Measurements from ENCODE around the gene KRTAP5-3. TPM values are rescaled to one million over a fixed set of nuclear protein-coding genes. Genes with fewer than 3 reads are reported as not detected.

Gene KRTAP5-3
- polyA plus RNA-seq, 4 donors = not detected

DNA sequence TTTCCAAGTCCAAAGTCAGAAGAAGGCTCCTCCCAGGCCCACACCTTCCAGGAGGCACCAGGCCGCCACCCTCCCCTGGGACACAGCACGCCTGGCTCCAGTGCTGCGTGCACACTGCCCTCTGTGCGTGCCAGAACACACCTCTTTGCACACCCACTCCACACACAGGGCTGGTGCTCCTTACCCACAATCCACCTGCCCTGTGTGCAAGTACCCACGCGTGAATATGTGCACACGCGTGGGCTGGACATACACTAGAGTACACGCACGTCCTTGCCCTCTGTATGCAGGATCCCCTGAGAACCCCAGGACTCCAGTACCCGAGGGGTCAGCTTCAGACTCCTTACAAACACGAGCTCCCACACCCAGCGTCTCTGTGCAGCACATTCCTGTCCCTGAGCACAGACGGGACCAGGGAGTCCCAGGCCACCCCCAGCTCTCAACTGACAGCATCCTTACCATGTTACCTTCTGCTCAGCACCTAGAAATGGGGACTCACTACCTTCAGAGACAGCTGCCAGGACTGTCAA, 38.9 kb downstream of the KRTAP5-3 start:
- Histone ChIP-seq H3K4me3 (ENCODE audit: low read depth in 1 of 3, low read length in 3 of 3) (no peak overlapping the region), H3K27me3 (ENCODE audit: control insufficient read depth in 3 of 3, insufficient read depth in 3 of 3, low read length in 3 of 3) (peaks cover 0 to 14% (median 0%) of the 10 kb centered on the region in 3 donors), H3K36me3 (ENCODE audit: control insufficient read depth in 3 of 3, insufficient read depth in 2 of 3, low read depth in 1 of 3, low read length in 3 of 3) (peaks cover 0 to 52% (median 0%) of the 10 kb centered on the region in 3 donors), H3K4me1 (ENCODE audit: control insufficient read depth in 3 of 3, insufficient read depth in 2 of 3, low read depth in 1 of 3, low read length in 2 of 3) (peaks cover 0 to 80% (median 1%) of the 10 kb centered on the region in 3 donors), H3K9me3 (ENCODE audit: control insufficient read depth in 2 of 2, insufficient read depth in 1 of 2, low read depth in 1 of 2, low read length in 1 of 2) (no peaks in the 10 kb centered on the region), H3K27ac (ENCODE audit: low read depth in 1 of 3, low read length in 2 of 3) (peak overlapping the region in 1 of 3 donors; percentile 94)
- DNase-seq = peak; percentile 84 to 91
- FAIRE-seq = no peak
- 17 to 56% (median 30%) methylated on average over 14 of the region's 14 CpGs for WGBS, 3 donors

DNA sequence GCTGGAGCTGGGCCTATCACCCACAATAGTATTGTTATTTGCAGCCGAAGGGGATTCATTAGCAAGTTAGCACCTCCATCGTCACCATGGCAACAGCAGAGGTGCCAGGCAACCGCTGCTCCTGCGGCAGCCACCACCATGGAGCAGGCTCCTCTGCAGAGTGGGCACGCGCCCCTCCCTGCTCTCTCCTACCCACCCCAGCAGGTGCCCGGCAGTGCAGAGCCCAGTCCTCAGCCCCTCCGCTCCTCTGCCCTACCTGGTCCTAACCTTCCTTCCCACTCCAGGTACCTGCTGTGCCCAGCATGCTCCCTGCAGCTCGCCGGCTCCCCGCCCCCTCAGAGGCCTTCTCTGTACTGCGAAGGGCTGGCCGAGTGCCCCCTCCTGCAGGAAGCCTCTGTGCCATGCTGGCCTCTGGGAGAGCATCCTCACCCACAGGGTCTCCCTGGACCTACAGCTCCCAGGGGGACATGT, 39.8 kb downstream of the KRTAP5-3 start:
- no peaks in the 10 kb centered on the region for H3K9me3 ChIP-seq (ENCODE audit: control insufficient read depth in 2 of 2, insufficient read depth in 1 of 2, low read depth in 1 of 2, low read length in 1 of 2)
- H3K36me3 ChIP-seq (ENCODE audit: control insufficient read depth in 3 of 3, insufficient read depth in 2 of 3, low read depth in 1 of 3, low read length in 3 of 3) = peaks cover 0 to 60% (median 0%) of the 10 kb centered on the region in 3 donors
- H3K4me3 ChIP-seq (ENCODE audit: low read depth in 1 of 3, low read length in 3 of 3) = no peak overlapping the region
- WGBS, 3 donors = 55 to 66% (median 65%) methylated on average over 11 to 13 of the region's 13 CpGs
- no peak for FAIRE-seq
- peak overlapping the region in 2 of 3 donors; percentile 30 to 94 for H3K27ac ChIP-seq (ENCODE audit: low read depth in 1 of 3, low read length in 2 of 3)
- peaks cover 0 to 7% (median 0%) of the 10 kb centered on the region in 3 donors for H3K27me3 ChIP-seq (ENCODE audit: control insufficient read depth in 3 of 3, insufficient read depth in 3 of 3, low read length in 3 of 3)
- no peak for DNase-seq
- peaks cover 0 to 78% (median 0%) of the 10 kb centered on the region in 3 donors for H3K4me1 ChIP-seq (ENCODE audit: control insufficient read depth in 3 of 3, insufficient read depth in 2 of 3, low read depth in 1 of 3, low read length in 2 of 3)

DNA sequence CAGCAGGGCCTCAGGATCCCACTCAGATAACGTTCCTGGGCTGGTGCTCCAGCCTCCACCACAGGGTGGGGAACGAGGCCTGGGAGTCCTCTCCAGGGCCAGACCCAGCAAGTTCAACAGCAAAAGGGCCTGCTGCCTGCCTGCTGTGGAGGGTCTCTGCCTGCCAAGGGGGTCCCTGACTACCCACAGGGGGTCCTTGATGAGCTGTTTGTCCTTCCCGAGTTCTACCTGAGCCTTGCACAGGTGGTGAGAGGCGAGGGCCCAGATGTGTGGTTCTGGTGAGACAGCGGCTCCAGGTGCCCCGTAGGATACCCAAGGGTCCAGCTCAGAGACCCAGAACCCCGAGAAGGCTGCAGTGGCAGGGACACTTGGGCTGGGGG, 40.6 kb downstream of the KRTAP5-3 start:
- Histone ChIP-seq H3K27ac (ENCODE audit: low read depth in 1 of 3, low read length in 2 of 3) (peak overlapping the region in 1 of 3 donors; percentile 68), H3K9me3 (ENCODE audit: control insufficient read depth in 2 of 2, insufficient read depth in 1 of 2, low read depth in 1 of 2, low read length in 1 of 2) (no peaks in the 10 kb centered on the region), H3K27me3 (ENCODE audit: control insufficient read depth in 3 of 3, insufficient read depth in 3 of 3, low read length in 3 of 3) (no peaks in the 10 kb centered on the region), H3K36me3 (ENCODE audit: control insufficient read depth in 3 of 3, insufficient read depth in 2 of 3, low read depth in 1 of 3, low read length in 3 of 3) (peaks cover 0 to 68% (median 0%) of the 10 kb centered on the region in 3 donors), H3K4me3 (ENCODE audit: low read depth in 1 of 3, low read length in 3 of 3) (no peak overlapping the region), H3K4me1 (ENCODE audit: control insufficient read depth in 3 of 3, insufficient read depth in 2 of 3, low read depth in 1 of 3, low read length in 2 of 3) (peaks cover 0 to 76% (median 0%) of the 10 kb centered on the region in 3 donors)
- 66 to 71% (median 67%) methylated on average over 7 of the region's 7 CpGs for WGBS, 3 donors
- no peak for FAIRE-seq
- no peak for DNase-seq

DNA sequence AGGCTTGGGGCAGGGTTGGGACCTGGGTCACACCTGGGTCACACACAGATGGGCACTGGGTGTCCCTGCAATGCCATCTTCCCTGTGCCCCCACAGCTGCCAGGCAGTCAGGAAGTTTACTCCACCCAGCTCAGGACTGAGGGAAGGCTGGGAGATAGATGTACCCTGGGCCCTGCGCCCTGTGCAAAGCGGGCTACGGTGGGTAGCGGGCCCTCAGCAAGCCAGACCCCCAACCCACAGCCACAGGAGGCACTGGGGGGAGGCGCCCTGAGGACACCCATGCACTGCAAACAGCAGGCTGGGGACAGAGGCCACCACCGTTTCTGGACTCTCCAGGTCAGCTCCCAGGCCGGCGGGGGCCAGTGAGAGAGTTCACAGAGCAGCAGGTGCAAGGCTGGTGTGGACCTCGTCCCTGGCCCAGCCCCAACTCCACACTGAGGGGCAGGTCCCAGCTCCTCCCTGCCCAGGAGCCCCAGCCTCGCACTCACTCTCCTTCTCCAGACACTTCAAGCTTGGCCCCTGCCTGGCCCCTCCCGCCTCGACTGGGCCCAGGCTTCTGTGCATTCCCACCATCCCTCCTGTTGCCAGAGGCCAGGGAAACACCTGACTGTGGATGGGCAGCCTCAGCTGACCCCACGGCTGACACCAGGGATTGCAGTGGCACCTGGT, 41.1 kb downstream of the KRTAP5-3 start:
- Histone ChIP-seq H3K27me3 (ENCODE audit: control insufficient read depth in 3 of 3, insufficient read depth in 3 of 3, low read length in 3 of 3) (no peaks in the 10 kb centered on the region), H3K4me3 (ENCODE audit: low read depth in 1 of 3, low read length in 3 of 3) (no peak overlapping the region), H3K27ac (ENCODE audit: low read depth in 1 of 3, low read length in 2 of 3) (peak overlapping the region in 1 of 3 donors; percentile 68), H3K9me3 (ENCODE audit: control insufficient read depth in 2 of 2, insufficient read depth in 1 of 2, low read depth in 1 of 2, low read length in 1 of 2) (no peaks in the 10 kb centered on the region), H3K36me3 (ENCODE audit: control insufficient read depth in 3 of 3, insufficient read depth in 2 of 3, low read depth in 1 of 3, low read length in 3 of 3) (peaks cover 0 to 73% (median 0%) of the 10 kb centered on the region in 3 donors), H3K4me1 (ENCODE audit: control insufficient read depth in 3 of 3, insufficient read depth in 2 of 3, low read depth in 1 of 3, low read length in 2 of 3) (peaks cover 0 to 81% (median 0%) of the 10 kb centered on the region in 3 donors)
- peak in 1 of 2 donors; percentile 69 for DNase-seq
- FAIRE-seq = no peak
- 30 to 59% (median 44%) methylated on average over 12 to 13 of the region's 13 CpGs for WGBS, 3 donors

DNA sequence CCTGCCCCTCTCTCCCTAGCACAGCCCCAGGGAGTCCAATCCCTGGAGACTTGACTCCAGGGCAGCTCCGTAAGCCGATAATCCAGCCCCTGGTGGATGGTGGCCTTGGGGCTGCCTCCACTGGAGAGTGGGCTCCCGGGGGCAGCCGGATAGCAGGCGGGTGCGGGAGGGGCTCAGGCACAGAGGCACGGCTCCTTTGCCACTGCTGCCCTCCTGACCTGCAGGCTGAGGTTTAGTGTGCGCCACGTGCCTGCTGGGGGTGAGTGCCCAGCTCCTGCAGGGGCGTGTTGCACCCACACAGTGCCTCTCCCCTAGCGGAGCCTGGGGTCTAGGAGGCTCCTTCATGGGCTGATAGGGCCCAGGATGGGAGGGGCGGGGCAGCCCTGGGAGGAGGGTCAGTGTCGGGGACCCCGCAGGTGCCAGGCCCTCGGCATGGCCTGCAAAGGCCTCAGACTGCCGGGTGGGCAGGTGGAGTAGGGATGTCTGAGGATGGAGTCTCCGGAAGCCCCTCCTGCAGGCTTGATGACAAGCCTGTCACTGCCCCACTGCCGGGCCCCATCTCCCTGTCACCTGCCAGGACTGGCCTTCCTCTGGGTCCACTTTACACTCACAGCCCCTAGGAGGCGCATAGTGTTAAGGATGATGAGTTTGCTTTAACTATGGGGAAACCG, 41.7 kb downstream of the KRTAP5-3 start:
- FAIRE-seq (no peak), DNase-seq (no peak)
- Histone ChIP-seq H3K9me3 (ENCODE audit: control insufficient read depth in 2 of 2, insufficient read depth in 1 of 2, low read depth in 1 of 2, low read length in 1 of 2) (no peaks in the 10 kb centered on the region), H3K4me3 (ENCODE audit: low read depth in 1 of 3, low read length in 3 of 3) (no peak overlapping the region), H3K27ac (ENCODE audit: low read depth in 1 of 3, low read length in 2 of 3) (peak overlapping the region in 1 of 3 donors; percentile 68), H3K27me3 (ENCODE audit: control insufficient read depth in 3 of 3, insufficient read depth in 3 of 3, low read length in 3 of 3) (no peaks in the 10 kb centered on the region), H3K4me1 (ENCODE audit: control insufficient read depth in 3 of 3, insufficient read depth in 2 of 3, low read depth in 1 of 3, low read length in 2 of 3) (peaks cover 0 to 88% (median 0%) of the 10 kb centered on the region in 3 donors), H3K36me3 (ENCODE audit: control insufficient read depth in 3 of 3, insufficient read depth in 2 of 3, low read depth in 1 of 3, low read length in 3 of 3) (peaks cover 0 to 79% (median 0%) of the 10 kb centered on the region in 3 donors)
- WGBS, 3 donors = 49 to 69% (median 59%) methylated on average over 19 to 20 of the region's 20 CpGs

- FAIRE-seq = no peak
- WGBS, 3 donors = 82 to 96% (median 84%) methylated on average over 4 to 5 of the region's 5 CpGs
- Histone ChIP-seq H3K36me3 (ENCODE audit: control insufficient read depth in 3 of 3, insufficient read depth in 2 of 3, low read depth in 1 of 3, low read length in 3 of 3) (peaks cover 0 to 86% (median 0%) of the 10 kb centered on the region in 3 donors), H3K27me3 (ENCODE audit: control insufficient read depth in 3 of 3, insufficient read depth in 3 of 3, low read length in 3 of 3) (no peaks in the 10 kb centered on the region), H3K27ac (ENCODE audit: low read depth in 1 of 3, low read length in 2 of 3) (no peak overlapping the region), H3K4me1 (ENCODE audit: control insufficient read depth in 3 of 3, insufficient read depth in 2 of 3, low read depth in 1 of 3, low read length in 2 of 3) (peaks cover 0 to 93% (median 0%) of the 10 kb centered on the region in 3 donors), H3K9me3 (ENCODE audit: control insufficient read depth in 2 of 2, insufficient read depth in 1 of 2, low read depth in 1 of 2, low read length in 1 of 2) (no peaks in the 10 kb centered on the region), H3K4me3 (ENCODE audit: low read depth in 1 of 3, low read length in 3 of 3) (no peak overlapping the region)
- no peak for DNase-seq
Measured at GRCh38 chr11:1565904-1566247, 42.4 kb downstream of the KRTAP5-3 start.

- no peaks in the 10 kb centered on the region for H3K9me3 ChIP-seq (ENCODE audit: control insufficient read depth in 2 of 2, insufficient read depth in 1 of 2, low read depth in 1 of 2, low read length in 1 of 2)
- H3K4me3 ChIP-seq (ENCODE audit: low read depth in 1 of 3, low read length in 3 of 3) = no peak overlapping the region
- FAIRE-seq (no peak), DNase-seq (no peak)
- H3K27ac ChIP-seq (ENCODE audit: low read depth in 1 of 3, low read length in 2 of 3) = peak overlapping the region in 1 of 3 donors; percentile 63
- peaks cover 0 to 93% (median 0%) of the 10 kb centered on the region in 3 donors for H3K4me1 ChIP-seq (ENCODE audit: control insufficient read depth in 3 of 3, insufficient read depth in 2 of 3, low read depth in 1 of 3, low read length in 2 of 3)
- 77 to 81% (median 80%) methylated on average over 28 of the region's 28 CpGs for WGBS, 3 donors
- H3K36me3 ChIP-seq (ENCODE audit: control insufficient read depth in 3 of 3, insufficient read depth in 2 of 3, low read depth in 1 of 3, low read length in 3 of 3) = peaks cover 0 to 91% (median 0%) of the 10 kb centered on the region in 3 donors
- H3K27me3 ChIP-seq (ENCODE audit: control insufficient read depth in 3 of 3, insufficient read depth in 3 of 3, low read length in 3 of 3) = no peaks in the 10 kb centered on the region
Measured at GRCh38 chr11:1565173-1565903, 42.9 kb downstream of the KRTAP5-3 start.
